ENCODE data around the gene MEOX2. TPM values are rescaled to one million over a fixed set of nuclear protein-coding genes. Genes with fewer than 3 reads are reported as not detected.

Gene MEOX2
- not detected in 5 replicates for total RNA-seq (2022; extraction: Qiagen RNA extraction; ENCODE audit: low read depth)

DNA sequence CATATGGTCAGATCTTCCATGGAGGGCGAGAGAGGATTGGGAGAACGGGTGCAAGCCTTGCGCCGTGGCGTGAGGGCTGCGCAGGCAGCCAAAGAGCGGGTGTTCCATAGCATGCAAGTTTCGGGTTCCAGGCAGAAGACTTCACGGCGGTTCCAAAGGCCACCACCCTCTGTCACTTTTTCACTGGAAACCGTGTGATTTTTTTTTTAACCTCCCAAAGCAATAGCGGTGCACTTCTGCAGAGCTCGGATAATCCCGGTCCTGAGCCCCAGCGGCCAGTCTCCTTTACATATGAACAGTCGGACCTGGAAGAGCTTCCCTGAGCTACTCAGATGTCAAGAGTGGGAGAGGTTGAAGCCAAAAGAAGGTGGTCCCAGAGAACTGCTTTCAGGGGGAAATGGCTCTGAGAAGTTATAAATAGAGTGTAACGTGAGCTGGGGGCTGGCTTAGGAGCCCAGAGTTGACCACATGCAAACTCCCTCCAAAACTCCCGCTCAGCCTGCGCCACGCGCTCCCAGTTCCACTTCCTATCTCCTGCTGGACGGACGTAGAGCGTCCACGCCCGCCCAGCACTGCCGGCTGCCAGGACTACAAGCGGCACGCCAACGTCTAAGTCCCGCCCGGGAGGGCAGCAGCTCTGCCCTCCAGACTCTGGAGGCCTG is at the start of gene MEOX2:
TSS of gene MEOX2 (minus strand) at position 389 of the 662 bp plus-strand sequence. CDS start at position 108, 281 bp downstream.

DNA sequence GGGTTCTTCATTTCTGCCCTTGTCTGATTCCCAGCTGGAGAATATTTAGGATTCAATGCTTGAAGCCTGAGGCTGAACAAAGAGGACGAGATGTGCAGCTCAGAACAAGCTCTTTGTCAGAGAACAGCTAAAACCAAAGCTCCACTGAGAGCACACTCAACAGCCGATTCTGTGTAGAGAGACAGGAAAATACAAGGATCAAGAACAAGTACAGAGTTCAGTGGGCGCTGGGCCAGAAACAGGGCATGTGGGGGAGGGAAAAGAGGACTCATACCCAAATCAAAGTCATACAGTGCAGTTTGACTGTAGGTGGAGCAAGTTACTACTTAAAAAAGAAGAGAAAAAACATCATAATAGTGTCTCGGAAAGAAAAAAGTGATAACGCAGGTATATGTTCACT is 124.6 kb downstream of the MEOX2 start, which contains the start of gene AGMO:
TSS of gene AGMO (minus strand) at position 181 of the 400 bp plus-strand sequence.

Other genes starting within 250 kb of the MEOX2 start
- gene AGMO, start 124.7 kb downstream of the MEOX2 start, total RNA-seq (2022; extraction: Qiagen RNA extraction; ENCODE audit: low read depth) = 0.96 to 1.3 TPM (median 1.1 TPM) in 5 replicates